Gastroesophageal sphincter (tissue), 3 donors: ENCODE results near the gene INPP4B.

ENCODE experiments used
- POLR2A ChIP-seq, 2 donors: fragments of 450-650 bp; IDR thresholded peaks; one replicate each; pipeline ENCODE4 v1.6.1; 2017; ENCODE audit warnings: antibody characterized with exemption in 2 of 2, mild to moderate bottlenecking in 2 of 2, moderate library complexity in 1 of 2
- POLR2AphosphoS5 ChIP-seq: sonication (generic); formaldehyde crosslinking; IDR thresholded peaks from one replicate; pipeline ENCODE4 v1.6.1; 2017; ENCODE audit warnings: antibody characterized with exemption
- TF ChIP-seq, protein P1 (sequence below), 4 experiments: fragments of 200-600 bp in 2 of 4; fragments of 450-650 bp in 2 of 4; sonication (generic) in 1 of 4; IDR thresholded peaks; one replicate each; pipeline ENCODE4 v1.5.1; 2017 to 2019; ENCODE audit warnings: antibody characterized with exemption in 4 of 4, mild to moderate bottlenecking in 2 of 4, moderate library complexity in 2 of 4

DNA sequence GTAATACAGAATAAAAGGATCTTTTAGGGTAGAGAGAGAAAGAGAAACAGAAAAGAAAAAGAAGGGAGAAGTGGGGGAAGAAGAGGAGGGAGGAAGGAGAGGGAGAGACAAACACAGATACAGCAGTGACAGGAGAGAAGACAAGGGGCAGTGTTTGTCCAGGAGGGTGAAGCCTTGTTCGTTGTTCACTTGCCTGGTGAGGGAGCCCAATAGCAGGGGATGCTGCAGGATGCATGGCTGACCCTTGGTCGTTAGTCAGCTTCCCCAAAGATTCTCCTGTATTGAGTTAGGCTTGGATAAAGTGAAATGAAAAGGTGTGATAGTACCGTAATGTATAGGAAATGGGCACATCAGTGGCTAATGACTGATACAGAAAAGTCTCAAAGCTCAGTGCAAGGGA is 806.1 kb downstream of the INPP4B start:
- TF ChIP-seq, protein P1, sequence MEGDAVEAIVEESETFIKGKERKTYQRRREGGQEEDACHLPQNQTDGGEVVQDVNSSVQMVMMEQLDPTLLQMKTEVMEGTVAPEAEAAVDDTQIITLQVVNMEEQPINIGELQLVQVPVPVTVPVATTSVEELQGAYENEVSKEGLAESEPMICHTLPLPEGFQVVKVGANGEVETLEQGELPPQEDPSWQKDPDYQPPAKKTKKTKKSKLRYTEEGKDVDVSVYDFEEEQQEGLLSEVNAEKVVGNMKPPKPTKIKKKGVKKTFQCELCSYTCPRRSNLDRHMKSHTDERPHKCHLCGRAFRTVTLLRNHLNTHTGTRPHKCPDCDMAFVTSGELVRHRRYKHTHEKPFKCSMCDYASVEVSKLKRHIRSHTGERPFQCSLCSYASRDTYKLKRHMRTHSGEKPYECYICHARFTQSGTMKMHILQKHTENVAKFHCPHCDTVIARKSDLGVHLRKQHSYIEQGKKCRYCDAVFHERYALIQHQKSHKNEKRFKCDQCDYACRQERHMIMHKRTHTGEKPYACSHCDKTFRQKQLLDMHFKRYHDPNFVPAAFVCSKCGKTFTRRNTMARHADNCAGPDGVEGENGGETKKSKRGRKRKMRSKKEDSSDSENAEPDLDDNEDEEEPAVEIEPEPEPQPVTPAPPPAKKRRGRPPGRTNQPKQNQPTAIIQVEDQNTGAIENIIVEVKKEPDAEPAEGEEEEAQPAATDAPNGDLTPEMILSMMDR (IDR thresholded peaks at IDR 0.05), result no peak
- TF ChIP-seq POLR2A (IDR thresholded peaks at IDR 0.05) (no peak), POLR2AphosphoS5 (no peak)
